Tibial artery (tissue), 4 donors: ENCODE measurements around the gene SLC1A4.
A peak's percentile ranks its signal among the peaks of the same experiment; 100 is the strongest.
"Not testable (repeated sequence)": the region's sequence is repeated elsewhere in the genome, so short reads cannot be mapped to it uniquely, and the experiment has no call there.

Experiments
- DNase-seq, 2 donors: peaks; one replicate each; pipeline ENCODE4 v3.0.0-alpha.2; 2019
- H3K27ac ChIP-seq, 2 donors: fragments of 200-600 bp; sonication (generic) in 1 of 2; 1 replicate in 1 of 2; 2 replicates in 1 of 2; pipeline ENCODE4 v1.5.1; 2018 to 2019; ENCODE audit warnings: mild to moderate bottlenecking in 1 of 2
- H3K27me3 ChIP-seq, 2 donors: fragments of 200-600 bp; sonication (generic) in 1 of 2; one replicate each; pipeline versions ENCODE4 v1.5.1 to v1.6.0; 2016 to 2019
- H3K36me3 ChIP-seq, 3 donors: fragments of 200-600 bp; sonication (generic) in 2 of 3; one replicate each; pipeline ENCODE4 v1.5.1; 2016 to 2019; ENCODE audit warnings: mild to moderate bottlenecking in 2 of 3
- H3K4me1 ChIP-seq, 4 donors: fragments of 200-600 bp; sonication (generic) in 2 of 4; 1 replicate in 3 of 4; 2 replicates in 1 of 4; pipeline ENCODE4 v1.5.1; 2016 to 2019
- H3K4me3 ChIP-seq, 2 donors: fragments of 200-600 bp; sonication (generic) in 1 of 2; 1 replicate in 1 of 2; 2 replicates in 1 of 2; pipeline ENCODE4 v1.5.1; 2018 to 2019; ENCODE audit warnings: mild to moderate bottlenecking in 2 of 2
- H3K9me3 ChIP-seq, 3 donors: fragments of 200-600 bp; sonication (generic) in 1 of 3; one replicate each; pipeline ENCODE4 v1.5.1; 2016 to 2019
- CTCF ChIP-seq, 2 experiments: fragments of 200-600 bp in 1 of 2; fragments of 450-650 bp in 1 of 2; IDR thresholded peaks; one replicate each; pipeline ENCODE4 v1.5.1; 2017 to 2019; ENCODE audit warnings: antibody characterized with exemption in 2 of 2, mild to moderate bottlenecking in 1 of 2, moderate library complexity in 1 of 2
- intact Hi-C: fragments of 100-400 bp; cut with DNase I; formaldehyde crosslinking; loops from one replicate; pipeline ENCODE4 v1.15.0; 2023; ENCODE audit warnings: low total_unique reads

Gene SLC1A4

GRCh38 chr2:64967601-64968000, 21.6 kb upstream of the SLC1A4 start:
- no peak overlapping the region for H3K27ac ChIP-seq
- no peak for DNase-seq
- no peak overlapping the region for H3K4me3 ChIP-seq
- intact Hi-C loops: no loop called here
- H3K4me1 ChIP-seq: peaks cover 0 to 6% (median 2%) of the 10 kb centered on the region in 4 donors
- H3K36me3 ChIP-seq: no peaks in the 10 kb centered on the region
- H3K27me3 ChIP-seq: no peaks in the 10 kb centered on the region
- no peaks in the 10 kb centered on the region for H3K9me3 ChIP-seq
- TF ChIP-seq CTCF (IDR thresholded peaks at IDR 0.05): no peak

- intact Hi-C loops, H3K4me3 ChIP-seq, H3K4me1 ChIP-seq, H3K36me3 ChIP-seq, H3K27ac ChIP-seq, H3K27me3 ChIP-seq, DNase-seq, H3K9me3 ChIP-seq: not testable (repeated sequence)
These were observed 20.1 kb upstream of the SLC1A4 start for GRCh38 chr2:64969086-64969485.

- no peaks in the 10 kb centered on the region for H3K36me3 ChIP-seq
- intact Hi-C loops: no loop called here
- DNase-seq: no peak
These were observed 18.7 kb upstream of the SLC1A4 start for GRCh38 chr2:64970495-64970894.

GRCh38 chr2:64972426-64972825, 16.8 kb upstream of the SLC1A4 start:
- Histone ChIP-seq H3K4me1 (peaks cover 0 to 31% (median 16%) of the 10 kb centered on the region in 4 donors), H3K4me3 (no peak overlapping the region), H3K36me3 (no peaks in the 10 kb centered on the region), H3K9me3 (no peaks in the 10 kb centered on the region), H3K27ac (peak overlapping the region; percentile 18 to 25), H3K27me3 (no peaks in the 10 kb centered on the region)
- intact Hi-C loops: no loop called here
- TF ChIP-seq CTCF (IDR thresholded peaks at IDR 0.05): no peak
- no peak for DNase-seq

More at GRCh38 chr2:64970495-64970894, 18.7 kb upstream of the SLC1A4 start:
- Histone ChIP-seq H3K27me3 (no peaks in the 10 kb centered on the region), H3K27ac (no peak overlapping the region), H3K4me3 (no peak overlapping the region), H3K4me1 (peaks cover 0 to 23% (median 15%) of the 10 kb centered on the region in 4 donors), H3K9me3 (no peaks in the 10 kb centered on the region)
- no peak for TF ChIP-seq CTCF (IDR thresholded peaks at IDR 0.05)

GRCh38 chr2:64972876-64973275, 16.3 kb upstream of the SLC1A4 start:
- no peak for DNase-seq
- no peak overlapping the region for H3K4me3 ChIP-seq
- peaks cover 0 to 31% (median 16%) of the 10 kb centered on the region in 4 donors for H3K4me1 ChIP-seq
- H3K27me3 ChIP-seq: no peaks in the 10 kb centered on the region
- peak overlapping the region; percentile 18 to 25 for H3K27ac ChIP-seq
- H3K9me3 ChIP-seq: no peaks in the 10 kb centered on the region
- no peak for TF ChIP-seq CTCF (IDR thresholded peaks at IDR 0.05)
- no peaks in the 10 kb centered on the region for H3K36me3 ChIP-seq
- intact Hi-C loops: no loop called here

GRCh38 chr2:64975232-64975821, 13.9 kb upstream of the SLC1A4 start:
- no peak for TF ChIP-seq CTCF (IDR thresholded peaks at IDR 0.05)
- Histone ChIP-seq H3K9me3 (no peaks in the 10 kb centered on the region), H3K4me3 (no peak overlapping the region), H3K27ac (peak overlapping the region; percentile 29 to 43), H3K4me1 (peaks cover 0 to 31% (median 16%) of the 10 kb centered on the region in 4 donors), H3K36me3 (no peaks in the 10 kb centered on the region), H3K27me3 (no peaks in the 10 kb centered on the region)
- intact Hi-C loops: no loop called here
- DNase-seq: peak; percentile 42 to 66
